Panc1 (cell line): ENCODE measurements around the gene IL2RA.

Experiments used
- CTCF ChIP-seq: fragments of 450-650 bp; IDR thresholded peaks from 2 replicates; pipeline ENCODE4 v1.5.1; 2017; ENCODE audit warnings: mild to moderate bottlenecking
- REST ChIP-seq, 2 experiments: IDR thresholded peaks; 2 replicates each; pipeline ENCODE4 v1.6.1; 2011 to 2012; ENCODE audit warnings: low read depth in 2 of 2, control low read depth in 1 of 2, low read length in 1 of 2, mild to moderate bottlenecking in 1 of 2, moderate library complexity in 1 of 2; ENCODE audit not compliant: insufficient read depth in 1 of 2
- TCF7L2 ChIP-seq: IDR thresholded peaks from 2 replicates; pipeline ENCODE4 v1.6.1; 2011; ENCODE audit warnings: mild to moderate bottlenecking, low read depth, low read length, inconsistent platforms

GRCh38 chr10:6049031-6049400 is 13.2 kb downstream of the IL2RA start:
- TF ChIP-seq CTCF (no peak), TCF7L2 (no peak), REST (IDR thresholded peaks at IDR 0.05; ENCODE audit: insufficient read depth in 1 of 2, low read depth in 2 of 2, low read length in 1 of 2) (no peak)
